H1 (cell line): ENCODE results near the gene FLNC. TPM values are rescaled to one million over a fixed set of nuclear protein-coding genes. Genes with fewer than 3 reads are reported as not detected.
A peak's percentile ranks its signal among the peaks of the same experiment; 100 is the strongest.

Experiments used
- CTCF ChIA-PET: fragments of 300-600 bp; sonication (Branson Sonifier 250); formaldehyde crosslinking; loops from one replicate; lab custom pipeline; 2021; ENCODE audit not compliant: partially characterized antibody; lab: Charles Lee
- POLR2A ChIA-PET: fragments of 300-600 bp; sonication (Branson Sonifier 250); formaldehyde crosslinking; loops from one replicate; lab custom pipeline; 2021; ENCODE audit warnings: inconsistent platforms; ENCODE audit not compliant: partially characterized antibody; lab: Charles Lee
- DNase-seq, 2 experiments: peaks; one replicate each; pipeline versions ENCODE4 v3.0.0 to v3.0.0-alpha.2; 2010 to 2022; ENCODE audit warnings: low spot score in 2 of 2, low read depth in 1 of 2, mixed read lengths in 1 of 2
- FAIRE-seq: peaks from 2 replicates; lab custom pipeline; 2011; peaks lifted over from hg19 to GRCh38; lab: Jason Lieb, UNC
- H2AFZ ChIP-seq: 2 replicates; pipeline ENCODE4 v1.8.1; 2012; ENCODE audit warnings: low read length, inconsistent platforms
- H2AK5ac ChIP-seq: 2 replicates; pipeline ENCODE4 v1.6.1; 2013; ENCODE audit warnings: low read depth, low read length
- H2BK120ac ChIP-seq: replicated peaks from 2 replicates; pipeline ENCODE3; 2013; ENCODE audit warnings: low read depth, low read length, inconsistent platforms
- H2BK12ac ChIP-seq: 2 replicates; pipeline ENCODE4 v1.6.1; 2013; ENCODE audit warnings: low read depth, low read length
- H2BK15ac ChIP-seq: 2 replicates; pipeline ENCODE4 v1.6.1; 2013; ENCODE audit warnings: low read length
- H2BK20ac ChIP-seq: 2 replicates; pipeline ENCODE4 v1.6.1; 2013; ENCODE audit warnings: low read length
- H2BK5ac ChIP-seq: 2 replicates; pipeline ENCODE4 v1.6.1; 2013; ENCODE audit warnings: low read depth, low read length
- H3K14ac ChIP-seq: 2 replicates; pipeline ENCODE4 v1.6.1; 2013; ENCODE audit warnings: inconsistent platforms; ENCODE audit not compliant: insufficient read length
- H3K18ac ChIP-seq: 2 replicates; pipeline ENCODE4 v1.6.1; 2013; ENCODE audit warnings: low read length; ENCODE audit errors: extremely low read depth
- H3K23ac ChIP-seq: 2 replicates; pipeline ENCODE4 v1.6.1; 2013; ENCODE audit warnings: inconsistent platforms; ENCODE audit not compliant: insufficient read length
- H3K23me2 ChIP-seq: 2 replicates; pipeline ENCODE4 v1.6.1; 2013; ENCODE audit warnings: low read depth, low read length
- H3K27ac ChIP-seq: 2 replicates; pipeline ENCODE4 v1.6.1; 2011; ENCODE audit warnings: low read depth, low read length, inconsistent platforms
- H3K27me3 ChIP-seq, 4 experiments: replicated peaks in 1 of 4; 1 replicate in 1 of 4; 2 replicates in 3 of 4; pipeline versions ENCODE4 v1.6.1 to v1.8.1; 2011 to 2013; ENCODE audit warnings: low read length in 3 of 4, mild to moderate bottlenecking in 3 of 4, inconsistent platforms in 2 of 4, mixed read lengths in 2 of 4, moderate library complexity in 1 of 4; ENCODE audit not compliant: control insufficient read depth in 3 of 4, insufficient read depth in 3 of 4; ENCODE audit errors: extremely low read depth in 1 of 4
- H3K36me3 ChIP-seq, 4 experiments: 2 replicates each; pipeline versions ENCODE4 v1.6.1 to v1.8.1; 2011 to 2013; ENCODE audit warnings: mild to moderate bottlenecking in 4 of 4, low read length in 3 of 4, moderate library complexity in 2 of 4, control low read depth in 1 of 4, inconsistent platforms in 1 of 4; ENCODE audit not compliant: insufficient read depth in 4 of 4, control insufficient read depth in 2 of 4
- H3K4ac ChIP-seq: replicated peaks from 2 replicates; pipeline ENCODE3; 2013; ENCODE audit warnings: low read length, low read depth, mixed read lengths, inconsistent platforms; ENCODE audit not compliant: insufficient read length
- H3K4me1 ChIP-seq, 4 experiments: replicated peaks in 1 of 4; 1 replicate in 1 of 4; 2 replicates in 3 of 4; pipeline versions ENCODE4 v1.6.1 to v1.8.1; 2011 to 2013; ENCODE audit warnings: low read length in 3 of 4, inconsistent platforms in 2 of 4, mixed read lengths in 1 of 4; ENCODE audit not compliant: insufficient read depth in 4 of 4, control insufficient read depth in 3 of 4
- H3K4me2 ChIP-seq, 2 experiments: 2 replicates each; pipeline versions ENCODE4 v1.6.1 to v1.8.1; 2011 to 2013; ENCODE audit warnings: low read depth in 2 of 2, low read length in 2 of 2, control low read depth in 1 of 2, inconsistent platforms in 1 of 2, mild to moderate bottlenecking in 1 of 2; ENCODE audit not compliant: insufficient read depth in 1 of 2
- H3K4me3 ChIP-seq, 4 experiments: fragments of 200-600, 300-600 bp in 1 of 4; sonication (generic), shearing (Covaris generic), sonication (Bioruptor Twin) in 1 of 4; 2 replicates each; pipeline versions ENCODE4 v1.5.1 to v1.8.1; 2011 to 2016; ENCODE audit warnings: low read length in 4 of 4, low read depth in 3 of 4, control low read depth in 2 of 4, inconsistent platforms in 2 of 4, mild to moderate bottlenecking in 2 of 4, mixed read lengths in 1 of 4, moderate library complexity in 1 of 4; ENCODE audit not compliant: insufficient read depth in 2 of 4; ENCODE audit errors: extremely low read depth in 1 of 4
- H3K56ac ChIP-seq: replicated peaks from 2 replicates; pipeline ENCODE3; 2013; ENCODE audit warnings: low read depth, mild to moderate bottlenecking, mixed read lengths, low read length, inconsistent platforms; ENCODE audit not compliant: insufficient read length
- H3K79me1 ChIP-seq: 2 replicates; pipeline ENCODE4 v1.6.1; 2013; ENCODE audit warnings: low read depth, low read length, control low read depth
- H3K79me2 ChIP-seq, 2 experiments: 2 replicates each; pipeline versions ENCODE4 v1.6.1 to v1.8.1; 2012 to 2013; ENCODE audit warnings: low read length in 2 of 2, mild to moderate bottlenecking in 2 of 2, inconsistent platforms in 1 of 2; ENCODE audit not compliant: insufficient read depth in 2 of 2, control insufficient read depth in 1 of 2
- H3K9ac ChIP-seq, 4 experiments: replicated peaks in 1 of 4; 1 replicate in 1 of 4; 2 replicates in 3 of 4; pipeline versions ENCODE4 v1.6.1 to v1.8.1; 2011 to 2013; ENCODE audit warnings: low read depth in 3 of 4, low read length in 3 of 4, control low read depth in 2 of 4, mild to moderate bottlenecking in 2 of 4, moderate library complexity in 2 of 4, inconsistent platforms in 1 of 4; ENCODE audit errors: extremely low read depth in 1 of 4
- H3K9me3 ChIP-seq, 2 experiments: 2 replicates each; pipeline versions ENCODE4 v1.6.1 to v1.8.1; 2012 to 2013; ENCODE audit warnings: mild to moderate bottlenecking in 2 of 2, moderate library complexity in 2 of 2, control low read depth in 1 of 2, inconsistent platforms in 1 of 2, low read depth in 1 of 2, low read length in 1 of 2, mixed read lengths in 1 of 2; ENCODE audit not compliant: insufficient read depth in 2 of 2
- H4K20me1 ChIP-seq, 2 experiments: replicated peaks in 1 of 2; 2 replicates each; pipeline versions ENCODE3 to v1.8.1; 2011 to 2013; ENCODE audit warnings: inconsistent platforms in 2 of 2, low read length in 2 of 2, mild to moderate bottlenecking in 1 of 2; ENCODE audit not compliant: insufficient read depth in 2 of 2, control insufficient read depth in 1 of 2
- H4K5ac ChIP-seq: 2 replicates; pipeline ENCODE4 v1.6.1; 2013; ENCODE audit warnings: low read length, low read depth, mixed read lengths, inconsistent platforms; ENCODE audit not compliant: insufficient read length
- H4K8ac ChIP-seq: 2 replicates; pipeline ENCODE4 v1.8.0; 2013; ENCODE audit warnings: mild to moderate bottlenecking, moderate library complexity, low read length, inconsistent platforms; ENCODE audit not compliant: insufficient read depth; ENCODE audit errors: extremely low read depth
- H4K91ac ChIP-seq: replicated peaks from 2 replicates; pipeline ENCODE3; 2013; ENCODE audit warnings: low read length, mixed read lengths, inconsistent platforms; ENCODE audit not compliant: insufficient read length
- BRCA1 ChIP-seq: IDR thresholded peaks from 2 replicates; pipeline ENCODE4 v1.6.1; 2012; ENCODE audit warnings: low read depth, low read length, improper control_type of control experiment
- EGR1 ChIP-seq: IDR thresholded peaks from 2 replicates; pipeline ENCODE4 v1.6.1; 2011; ENCODE audit warnings: low read depth, low read length, borderline replicate concordance
- NRF1 ChIP-seq: IDR thresholded peaks from 2 replicates; pipeline ENCODE4 v1.6.1; 2011; ENCODE audit warnings: mild to moderate bottlenecking, low read depth, low read length, improper control_type of control experiment
- SIN3A ChIP-seq, 2 experiments: IDR thresholded peaks in 1 of 2; conservative IDR thresholded peaks in 1 of 2; 2 replicates each; pipeline ENCODE4 v1.6.1; 2011 to 2012; ENCODE audit warnings: low read length in 2 of 2, improper control_type of control experiment in 1 of 2, low read depth in 1 of 2, mild to moderate bottlenecking in 1 of 2
- SIX5 ChIP-seq: IDR thresholded peaks from 2 replicates; pipeline ENCODE4 v1.6.1; 2011; ENCODE audit warnings: mild to moderate bottlenecking, low read depth, low read length
- SP4 ChIP-seq: IDR thresholded peaks from 2 replicates; pipeline ENCODE4 v1.6.1; 2012; ENCODE audit warnings: low read length, inconsistent platforms
- TAF1 ChIP-seq: IDR thresholded peaks from 2 replicates; pipeline ENCODE4 v1.6.1; 2011; ENCODE audit warnings: mild to moderate bottlenecking, low read depth, low read length
- WGBS, 2 experiments: shearing (Covaris generic) in 1 of 2; methylation state at CpG; one replicate each; pipeline versions ENCODE4 v1.1.6 to v1.1.7; 2013 to 2015; ENCODE audit warnings: low lambda C conversion rate in 2 of 2, mixed read lengths in 2 of 2, inconsistent platforms in 1 of 2, low coverage in 1 of 2, missing lambda C conversion rate in 1 of 2; ENCODE audit not compliant: insufficient replicate concordance in 2 of 2, insufficient coverage in 1 of 2, insufficient read length in 1 of 2; ENCODE audit errors: extremely low coverage in 1 of 2, missing lambda C conversion rate in 1 of 2; 5-methylcytosine and 5-hydroxymethylcytosine counted together
- polyA plus RNA-seq, 7 experiments: library from polyadenylated mRNA; depleted of rRNA in 3 of 7; stranded (reverse) in 5 of 7; unstranded in 2 of 7; fragments of >200 nt in 5 of 7; fragments of 200-250 nt in 2 of 7; gene quantifications; 1 replicate in 5 of 7; 2 replicates in 1 of 7; 4 replicates in 1 of 7; pipeline versions ENCODE4 v1.2.1 to v1.2.3, GENCODE V29; 2011 to 2013; ENCODE audit warnings: missing spikeins in 2 of 7, mixed read lengths in 2 of 7
- total RNA-seq: library from RNA; stranded (reverse); fragmentation: NEBNext Ultra II Directional; extraction: Animal tissue kit (Norgen Biotek cat#: 25700); gene quantifications from 2 replicates; pipeline ENCODE4 v1.2.1, GENCODE V29; 2021
- TF ChIP-seq, protein P1 (sequence below): IDR thresholded peaks from 2 replicates; pipeline ENCODE4 v1.6.1; 2012; ENCODE audit warnings: inconsistent platforms
- TF ChIP-seq, protein P2 (sequence below): IDR thresholded peaks from 2 replicates; pipeline ENCODE4 v1.6.1; 2012; ENCODE audit warnings: low read length, inconsistent platforms

FLNC gene
- total and polyA plus RNA-seq, 2 of the 8 experiments (the other 6 are each of a cell fraction or from before 2014, with no cell fraction given): 1.9 to 10.7 TPM

DNA sequence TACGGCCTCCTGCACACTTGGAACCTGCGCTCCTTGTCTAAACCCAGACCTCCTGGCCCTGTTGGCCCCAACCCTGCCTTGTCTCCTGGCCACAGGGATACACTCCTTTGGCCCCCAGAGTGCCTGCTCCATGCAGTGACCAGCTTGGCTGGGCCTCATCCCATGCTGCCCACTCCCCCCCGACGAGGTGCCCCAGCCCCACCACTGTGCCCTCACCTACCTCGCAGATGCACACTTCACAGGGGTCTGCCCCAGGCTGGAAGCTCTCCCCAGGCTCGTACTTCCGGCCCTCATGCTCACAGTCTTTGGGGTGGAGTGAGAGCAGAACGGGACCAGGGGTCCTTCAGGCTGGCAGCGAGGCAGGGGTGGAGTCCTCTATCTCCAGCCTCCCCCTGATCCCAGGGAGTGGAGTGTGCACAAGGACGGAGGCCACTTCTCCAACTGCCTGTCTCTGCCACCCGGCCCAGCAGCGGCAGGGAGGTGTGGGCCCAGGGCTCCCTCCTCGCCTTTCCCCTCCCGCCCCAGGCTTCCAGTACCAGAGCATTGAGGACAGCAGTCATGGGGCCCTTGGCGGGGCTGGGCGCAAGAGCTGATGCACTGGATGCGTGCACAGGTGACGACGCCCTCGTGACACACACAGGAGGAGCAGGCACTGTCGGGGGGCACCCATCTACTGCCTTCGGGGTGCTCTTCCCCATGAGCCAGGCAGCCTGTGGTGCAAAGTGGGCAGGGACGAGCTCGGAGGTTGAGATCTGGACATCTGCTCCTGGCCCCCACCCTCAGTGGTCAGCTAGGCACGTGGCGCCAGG lies 54.6 kb downstream of the FLNC start:
- Histone ChIP-seq H2BK15ac (no peak overlapping the region), H3K9ac (no peak overlapping the region), H3K23ac (no peak overlapping the region), H3K4me2 (no peak overlapping the region), H3K27me3 (no peaks in the 10 kb centered on the region), H2BK12ac (no peak overlapping the region), H4K8ac (peak overlapping the region; percentile 51; the same call in 1 of the 2 replicates), H4K91ac (no peak overlapping the region), H3K14ac (no peak overlapping the region), H2AFZ (no peak overlapping the region), H2BK120ac (no peak overlapping the region), H4K5ac (no peak overlapping the region), H3K23me2 (peaks cover 15% of the 10 kb centered on the region; the same call in 1 of the 2 replicates), H3K4me1 (peaks cover 0 to 12% (median 7%) of the 10 kb centered on the region in 4 experiments; a peak in 5 of 7 replicates), H3K79me2 (no peaks in the 10 kb centered on the region), H4K20me1 (peaks cover 0 to 12% of the 10 kb centered on the region in 2 experiments), H3K56ac (no peak overlapping the region), H3K4ac (no peak overlapping the region), H3K9me3 (no peaks in the 10 kb centered on the region), H2AK5ac (no peak overlapping the region), H3K27ac (no peak overlapping the region), H3K18ac (no peak overlapping the region), H2BK5ac (no peak overlapping the region), H3K79me1 (0 out of 2 replicates have a peak, but pooled peaks cover 7% of the 10 kb centered on the region), H3K4me3 (no peak overlapping the region), H3K36me3 (no peaks in the 10 kb centered on the region), H2BK20ac (no peak overlapping the region)
- ChIA-PET POLR2A (interaction anchor here (0.9 to 1.8 kb wide), 5 partner anchors 15 to 101 kb away, joined by 3 to 9 read pairs (median 4); partner anchors contain the start of gene ATP6V1F), CTCF (interaction anchor here (0.5 to 10.3 kb wide), 29 partner anchors 10 to 774 kb away, joined by 3 to 189 read pairs (median 5); partner anchors contain the start of genes ATP6V1F and CCDC136)
- 87% methylated on average over 22 of the region's 26 CpGs; no CpG with 5 or more reads in 1 of the 2 experiments for WGBS, 2 experiments
- DNase-seq (no peak), FAIRE-seq (no peak)
- TF ChIP-seq, protein P1, sequence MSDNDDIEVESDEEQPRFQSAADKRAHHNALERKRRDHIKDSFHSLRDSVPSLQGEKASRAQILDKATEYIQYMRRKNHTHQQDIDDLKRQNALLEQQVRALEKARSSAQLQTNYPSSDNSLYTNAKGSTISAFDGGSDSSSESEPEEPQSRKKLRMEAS: no peak
- TF ChIP-seq TAF1 (no peak), BRCA1 (no peak), SP4 (no peak), SIX5 (no peak), SIN3A (conservative IDR thresholded peaks at IDR 0.05 in 1 of 2, IDR thresholded peaks at IDR 0.05 in 1 of 2; ENCODE audit: low read depth in 1 of 2, low read length in 2 of 2) (no peak), NRF1 (no peak), EGR1 (no peak)
- TF ChIP-seq, protein P2, sequence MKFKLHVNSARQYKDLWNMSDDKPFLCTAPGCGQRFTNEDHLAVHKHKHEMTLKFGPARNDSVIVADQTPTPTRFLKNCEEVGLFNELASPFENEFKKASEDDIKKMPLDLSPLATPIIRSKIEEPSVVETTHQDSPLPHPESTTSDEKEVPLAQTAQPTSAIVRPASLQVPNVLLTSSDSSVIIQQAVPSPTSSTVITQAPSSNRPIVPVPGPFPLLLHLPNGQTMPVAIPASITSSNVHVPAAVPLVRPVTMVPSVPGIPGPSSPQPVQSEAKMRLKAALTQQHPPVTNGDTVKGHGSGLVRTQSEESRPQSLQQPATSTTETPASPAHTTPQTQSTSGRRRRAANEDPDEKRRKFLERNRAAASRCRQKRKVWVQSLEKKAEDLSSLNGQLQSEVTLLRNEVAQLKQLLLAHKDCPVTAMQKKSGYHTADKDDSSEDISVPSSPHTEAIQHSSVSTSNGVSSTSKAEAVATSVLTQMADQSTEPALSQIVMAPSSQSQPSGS: no peak
